Hepatocyte (in vitro differentiated cells): ENCODE data around the gene OTOGL.

ENCODE experiments used
- CTCF ChIP-seq: fragments of 200-600 bp; sonication (generic); IDR thresholded peaks from 2 replicates; pipeline ENCODE4 v1.5.1; 2016; ENCODE audit warnings: antibody characterized with exemption, mild to moderate bottlenecking; ENCODE audit not compliant: poor library complexity
- EZH2phosphoT487 ChIP-seq: fragments of 200-600 bp; sonication (generic); IDR thresholded peaks from one replicate; pipeline ENCODE4 v1.6.1; 2018; ENCODE audit warnings: antibody characterized with exemption, mild to moderate bottlenecking, low read depth, moderate library complexity; ENCODE audit not compliant: unreplicated experiment, severe bottlenecking

- TF ChIP-seq CTCF (no peak), EZH2phosphoT487 (no peak)
Observed at GRCh38 chr12:80121661-80122060, 22.3 kb downstream of the OTOGL start.
